ENCODE data around the gene IMMP2L. TPM values are rescaled to one million over a fixed set of nuclear protein-coding genes. Genes with fewer than 3 reads are reported as not detected.

Gene IMMP2L
- total RNA-seq, 4 donors from 2014 or later = 2.6 to 69.1 (median 34.7) TPM

- no peak for DNase-seq
- H3K4me1 ChIP-seq = no peaks in the 10 kb centered on the region
- TF ChIP-seq, protein P1, sequence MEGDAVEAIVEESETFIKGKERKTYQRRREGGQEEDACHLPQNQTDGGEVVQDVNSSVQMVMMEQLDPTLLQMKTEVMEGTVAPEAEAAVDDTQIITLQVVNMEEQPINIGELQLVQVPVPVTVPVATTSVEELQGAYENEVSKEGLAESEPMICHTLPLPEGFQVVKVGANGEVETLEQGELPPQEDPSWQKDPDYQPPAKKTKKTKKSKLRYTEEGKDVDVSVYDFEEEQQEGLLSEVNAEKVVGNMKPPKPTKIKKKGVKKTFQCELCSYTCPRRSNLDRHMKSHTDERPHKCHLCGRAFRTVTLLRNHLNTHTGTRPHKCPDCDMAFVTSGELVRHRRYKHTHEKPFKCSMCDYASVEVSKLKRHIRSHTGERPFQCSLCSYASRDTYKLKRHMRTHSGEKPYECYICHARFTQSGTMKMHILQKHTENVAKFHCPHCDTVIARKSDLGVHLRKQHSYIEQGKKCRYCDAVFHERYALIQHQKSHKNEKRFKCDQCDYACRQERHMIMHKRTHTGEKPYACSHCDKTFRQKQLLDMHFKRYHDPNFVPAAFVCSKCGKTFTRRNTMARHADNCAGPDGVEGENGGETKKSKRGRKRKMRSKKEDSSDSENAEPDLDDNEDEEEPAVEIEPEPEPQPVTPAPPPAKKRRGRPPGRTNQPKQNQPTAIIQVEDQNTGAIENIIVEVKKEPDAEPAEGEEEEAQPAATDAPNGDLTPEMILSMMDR (IDR thresholded peaks at IDR 0.05) = no peak
- TF ChIP-seq POLR2A (IDR thresholded peaks at IDR 0.05) = no peak
- no peak overlapping the region for H3K27ac ChIP-seq
- H3K9me3 ChIP-seq = no peaks in the 10 kb centered on the region
- intact Hi-C loops (cut with DNase I; ENCODE audit: low total_unique reads) = no loop called here
- H3K4me3 ChIP-seq = no peak overlapping the region
- H3K36me3 ChIP-seq = no peaks in the 10 kb centered on the region
- H3K27me3 ChIP-seq = no peaks in the 10 kb centered on the region
Observed at GRCh38 chr7:111535142-111535870, 27.0 kb downstream of the IMMP2L start.

DNA sequence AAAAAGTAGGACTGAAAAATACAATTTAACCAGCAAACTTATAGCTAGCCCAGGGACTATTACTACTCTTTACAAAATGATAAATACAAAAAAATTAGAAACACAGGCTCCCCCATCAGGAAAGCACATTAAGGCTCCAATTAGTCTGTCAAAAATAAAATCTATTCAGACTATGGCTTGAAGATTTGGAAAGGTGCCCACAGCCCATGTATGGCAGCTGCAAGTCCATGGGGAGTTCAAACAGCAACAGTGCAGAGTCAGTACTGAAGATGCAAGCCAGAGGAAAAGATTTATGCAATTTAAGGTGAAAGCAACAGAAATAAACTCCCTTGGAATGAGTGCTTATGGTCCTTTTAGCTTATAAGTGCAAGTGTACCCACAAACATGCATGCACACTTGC, 29.7 kb downstream of the IMMP2L start:
- peaks cover 0 to 3% of the 10 kb centered on the region in 2 donors for H3K4me1 ChIP-seq
- intact Hi-C loops (cut with DNase I; ENCODE audit: low total_unique reads) = no loop called here
- no peaks in the 10 kb centered on the region for H3K36me3 ChIP-seq
- H3K4me3 ChIP-seq = no peak overlapping the region
- no peak overlapping the region for H3K27ac ChIP-seq
- H3K27me3 ChIP-seq = no peaks in the 10 kb centered on the region
- DNase-seq = no peak
- no peaks in the 10 kb centered on the region for H3K9me3 ChIP-seq
- TF ChIP-seq POLR2A (IDR thresholded peaks at IDR 0.05) = no peak
- TF ChIP-seq, protein P1 (IDR thresholded peaks at IDR 0.05) = no peak

DNA sequence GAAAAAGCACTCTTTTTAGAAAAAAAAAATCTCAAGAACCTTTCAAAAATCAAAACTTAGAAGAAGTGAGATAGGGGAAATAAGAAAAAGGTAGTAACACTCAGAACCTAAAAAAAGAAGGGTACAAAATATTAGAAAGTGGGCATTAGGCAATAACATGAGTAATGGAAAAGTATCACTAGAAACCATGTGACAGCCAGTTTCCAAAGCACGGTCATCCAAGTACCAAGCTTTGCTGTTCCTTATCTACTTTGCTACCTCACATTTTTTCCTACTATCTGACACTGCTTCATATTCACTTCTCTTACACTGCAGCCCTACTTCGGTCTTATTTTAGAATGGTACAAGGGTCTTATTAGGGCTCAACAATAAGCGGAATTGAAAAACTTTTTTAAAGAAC, 30.3 kb downstream of the IMMP2L start:
- Histone ChIP-seq H3K27ac (no peak overlapping the region), H3K27me3 (no peaks in the 10 kb centered on the region), H3K36me3 (no peaks in the 10 kb centered on the region), H3K9me3 (no peaks in the 10 kb centered on the region), H3K4me1 (peaks cover 0 to 3% of the 10 kb centered on the region in 2 donors), H3K4me3 (no peak overlapping the region)
- DNase-seq = no peak
- no peak for TF ChIP-seq POLR2A (IDR thresholded peaks at IDR 0.05)
- TF ChIP-seq, protein P1 (IDR thresholded peaks at IDR 0.05) = no peak
- intact Hi-C loops (cut with DNase I; ENCODE audit: low total_unique reads) = no loop called here

- Histone ChIP-seq H3K27ac (no peak overlapping the region), H3K4me1 (peaks cover 0 to 3% of the 10 kb centered on the region in 2 donors), H3K9me3 (no peaks in the 10 kb centered on the region), H3K36me3 (no peaks in the 10 kb centered on the region), H3K4me3 (no peak overlapping the region), H3K27me3 (no peaks in the 10 kb centered on the region)
- TF ChIP-seq POLR2A (IDR thresholded peaks at IDR 0.05) = no peak
- TF ChIP-seq, protein P1 (IDR thresholded peaks at IDR 0.05) = no peak
- no peak for DNase-seq
- intact Hi-C loops (cut with DNase I; ENCODE audit: low total_unique reads) = no loop called here
Observed at GRCh38 chr7:111530356-111530668, 32.0 kb downstream of the IMMP2L start.

GRCh38 chr7:111529507-111530355, 32.6 kb downstream of the IMMP2L start:
- intact Hi-C loops (cut with DNase I; ENCODE audit: low total_unique reads) = no loop called here
- H3K27ac ChIP-seq = peak overlapping the region in 1 of 2 donors; percentile 16

More at GRCh38 chr7:111529507-111530355, 32.6 kb downstream of the IMMP2L start:
- DNase-seq = no peak
- no peaks in the 10 kb centered on the region for H3K9me3 ChIP-seq
- peaks cover 0 to 3% of the 10 kb centered on the region in 2 donors for H3K4me1 ChIP-seq
- H3K4me3 ChIP-seq = no peak overlapping the region
- H3K27me3 ChIP-seq = no peaks in the 10 kb centered on the region
- no peak for TF ChIP-seq POLR2A (IDR thresholded peaks at IDR 0.05)
- TF ChIP-seq, protein P1 (IDR thresholded peaks at IDR 0.05) = no peak
- no peaks in the 10 kb centered on the region for H3K36me3 ChIP-seq

Data from uterus (tissue), 4 donors.